NOMO-1 treated with DMSO at 0.1 percent for 48 hours (cell line): ENCODE measurements around the gene SUGCT.

Source experiments
- DNase-seq: peaks from one replicate; lab custom pipeline; 2025; ENCODE audit not compliant: unreplicated experiment; lab: John Stamatoyannopoulos, UW

SUGCT gene

DNA sequence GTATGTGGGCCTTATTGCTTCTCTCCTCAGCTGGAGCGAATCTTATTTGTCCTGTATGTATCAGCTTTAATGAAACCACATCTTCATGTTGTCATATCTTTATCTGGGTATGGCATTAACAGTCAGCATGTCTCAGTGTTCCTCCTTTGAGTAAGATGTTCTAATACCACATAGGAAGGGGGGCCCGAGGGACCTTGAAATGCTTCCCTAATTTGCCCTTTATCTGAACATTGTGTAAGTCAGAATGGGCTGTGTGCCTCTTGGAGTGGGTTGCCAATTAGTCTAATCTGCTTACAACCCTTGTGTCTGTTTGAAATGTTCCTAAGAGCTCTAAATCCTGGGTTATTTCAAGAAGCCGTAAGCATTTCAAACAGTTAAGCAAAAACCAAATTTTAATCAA is 623.8 kb downstream of the SUGCT start:
- DNase-seq, result peak; percentile 62

GRCh38 chr7:40760293-40760964 is 625.6 kb downstream of the SUGCT start:
- peak; percentile 9 for DNase-seq

DNA sequence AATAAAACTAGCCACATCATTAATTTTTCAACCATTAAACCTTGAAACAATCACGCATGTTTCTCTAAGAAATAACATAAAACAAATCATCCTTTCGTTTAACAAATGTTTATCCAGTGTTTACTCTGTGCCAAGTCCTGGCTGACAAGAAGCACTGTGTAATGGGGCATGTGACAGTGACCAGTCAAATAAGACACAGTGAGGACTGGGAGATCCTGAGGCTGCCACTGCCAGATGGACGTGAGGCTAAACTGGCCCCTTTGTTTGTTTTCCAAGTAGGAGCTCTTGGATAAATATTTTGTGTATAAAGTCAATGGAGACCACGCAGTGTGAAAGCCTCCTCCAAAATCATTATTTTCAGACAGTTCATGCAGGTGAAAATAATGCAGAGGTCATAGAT is 626.2 kb downstream of the SUGCT start:
- DNase-seq, result no peak

DNA sequence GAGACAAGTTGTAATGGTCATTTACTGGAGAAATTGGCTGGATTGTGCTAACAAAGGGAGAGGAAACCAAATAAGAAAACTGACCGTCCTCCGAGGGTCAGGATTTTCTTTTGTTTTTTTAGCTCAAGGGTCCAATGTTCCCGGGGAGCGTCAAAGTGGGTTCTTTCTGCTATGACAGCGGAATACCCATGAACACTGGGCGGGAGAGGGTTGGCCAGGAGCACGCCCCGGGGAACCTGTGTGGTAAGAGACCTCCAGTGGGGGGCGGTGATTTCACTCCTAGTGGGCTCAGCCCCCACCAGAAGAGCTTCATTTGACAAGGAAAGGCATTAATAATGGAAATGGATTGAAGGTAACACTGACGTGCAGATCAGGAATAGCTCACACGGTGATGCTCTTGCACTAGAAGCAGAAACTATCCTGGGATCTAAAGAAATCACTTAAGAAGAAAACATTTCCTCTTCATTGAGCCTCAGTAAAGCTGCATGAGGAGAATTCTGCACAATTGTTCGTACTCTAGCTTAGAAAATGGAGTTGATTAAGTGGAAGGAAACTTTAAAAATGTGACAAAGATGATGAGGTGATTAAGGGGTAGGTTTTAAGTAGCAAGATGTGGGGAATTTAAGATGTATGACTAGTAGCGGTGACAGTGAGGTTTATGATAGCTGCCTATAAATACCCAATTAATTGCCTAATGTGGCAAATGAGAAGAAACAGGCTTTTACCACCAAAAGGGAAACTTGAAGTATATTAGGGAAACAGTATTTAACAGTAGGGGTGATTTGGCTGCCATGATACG is 627.2 kb downstream of the SUGCT start:
- DNase-seq, result no peak

- peak; percentile 13 for DNase-seq
Observed at GRCh38 chr7:40763319-40764287, 628.8 kb downstream of the SUGCT start.

GRCh38 chr7:40765639-40766038 is 630.8 kb downstream of the SUGCT start:
- DNase-seq, result peak; percentile 5

DNA sequence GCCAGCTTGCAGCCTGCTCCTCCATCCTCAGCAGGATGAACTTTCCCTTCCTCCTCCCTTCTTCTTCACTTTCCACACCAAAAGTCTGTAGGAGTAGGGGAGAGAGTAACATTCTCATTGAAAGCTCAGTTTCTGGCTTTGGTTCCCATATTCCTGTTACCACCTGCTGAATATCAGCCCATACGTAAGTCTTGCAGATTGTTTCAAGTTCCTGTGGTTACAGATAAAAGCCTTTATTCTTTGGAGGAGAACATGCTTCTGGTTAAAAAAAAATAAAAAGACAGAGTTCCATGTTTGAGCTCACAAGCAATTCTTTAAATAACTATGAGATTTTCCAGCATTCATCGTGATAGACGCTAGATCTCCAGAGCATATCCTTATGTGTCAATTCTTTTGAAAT is 637.3 kb downstream of the SUGCT start:
- no peak for DNase-seq

DNA sequence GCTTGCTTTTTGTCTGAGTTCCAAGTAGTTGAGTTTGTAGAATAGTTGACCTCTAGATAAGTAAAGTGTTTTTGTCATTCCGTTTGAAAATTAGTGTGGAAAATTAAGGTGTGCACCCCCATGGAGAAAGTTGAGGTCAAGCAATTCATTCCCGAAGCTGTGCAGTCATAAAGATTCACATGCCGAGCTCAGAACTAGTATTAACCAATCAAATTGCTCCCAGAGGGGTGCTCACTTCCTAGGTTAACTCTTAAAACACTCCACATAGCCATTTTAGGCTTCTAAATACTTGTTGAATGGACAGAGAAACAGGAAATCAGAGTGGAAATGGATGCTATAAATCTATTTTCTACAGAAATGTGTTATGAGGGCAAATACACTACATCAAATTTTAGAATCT is 638.9 kb downstream of the SUGCT start:
- no peak for DNase-seq

DNA sequence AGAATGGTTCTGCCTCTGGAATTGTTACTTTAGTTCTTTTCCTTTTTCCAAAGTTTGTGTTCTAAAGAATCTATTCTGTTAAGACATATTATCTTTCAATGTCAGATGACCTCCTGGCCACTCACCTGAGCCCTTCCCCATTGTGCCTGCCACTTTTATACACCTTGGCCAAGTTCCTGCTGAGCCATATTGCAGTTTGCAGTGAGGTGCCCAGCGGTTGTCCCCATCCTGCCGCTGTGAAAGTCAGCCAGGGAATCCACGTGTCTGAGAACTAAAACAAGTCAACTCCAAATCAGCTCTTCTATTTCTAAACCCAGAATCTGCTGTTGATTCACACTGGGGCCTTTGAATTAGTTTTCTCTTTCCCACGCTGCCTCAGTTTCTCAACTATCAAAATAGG is 641.1 kb downstream of the SUGCT start:
- no peak for DNase-seq

GRCh38 chr7:40777730-40778312 is 643.0 kb downstream of the SUGCT start:
- DNase-seq, result no peak

DNA sequence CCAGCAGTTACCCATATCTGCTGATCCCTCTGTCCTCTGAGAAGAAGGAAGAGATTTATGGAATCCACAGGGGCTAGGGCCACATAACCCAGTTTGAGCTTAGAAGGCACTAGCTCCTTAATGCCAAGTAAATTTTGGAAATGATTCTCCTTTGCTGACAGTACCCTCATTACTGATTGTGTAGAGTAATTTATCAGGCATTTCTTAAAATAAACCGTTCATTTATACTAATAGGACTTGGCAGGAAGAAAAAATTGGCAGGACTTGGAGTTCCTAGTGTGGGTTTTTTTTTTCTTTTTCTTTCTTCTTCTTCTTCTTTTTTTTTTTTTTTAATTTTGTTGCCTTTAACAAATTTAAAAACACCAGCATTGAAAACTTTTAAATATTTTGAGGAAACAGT is 645.7 kb downstream of the SUGCT start:
- no peak for DNase-seq

GRCh38 chr7:40782836-40783235 is 648.0 kb downstream of the SUGCT start:
- DNase-seq, result no peak

DNA sequence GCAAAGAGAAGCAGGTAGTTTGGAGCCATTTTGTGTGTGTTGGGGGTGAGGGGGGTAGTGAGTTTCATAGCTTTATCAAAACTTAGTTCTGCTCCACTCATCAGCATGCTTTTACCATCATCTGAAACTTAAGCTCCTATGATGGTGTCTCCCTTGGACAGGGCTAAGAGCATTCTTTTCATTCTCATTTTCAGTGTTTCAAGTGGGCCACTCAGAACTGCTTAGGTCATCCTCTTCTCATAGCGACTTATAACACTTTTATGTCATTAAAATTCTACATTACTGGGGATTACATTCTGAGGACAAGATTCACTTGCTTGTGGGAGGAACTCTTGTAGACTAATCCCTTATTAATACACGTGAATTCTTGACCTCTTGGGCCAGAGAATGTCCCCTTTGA is 649.4 kb downstream of the SUGCT start:
- no peak for DNase-seq

DNA sequence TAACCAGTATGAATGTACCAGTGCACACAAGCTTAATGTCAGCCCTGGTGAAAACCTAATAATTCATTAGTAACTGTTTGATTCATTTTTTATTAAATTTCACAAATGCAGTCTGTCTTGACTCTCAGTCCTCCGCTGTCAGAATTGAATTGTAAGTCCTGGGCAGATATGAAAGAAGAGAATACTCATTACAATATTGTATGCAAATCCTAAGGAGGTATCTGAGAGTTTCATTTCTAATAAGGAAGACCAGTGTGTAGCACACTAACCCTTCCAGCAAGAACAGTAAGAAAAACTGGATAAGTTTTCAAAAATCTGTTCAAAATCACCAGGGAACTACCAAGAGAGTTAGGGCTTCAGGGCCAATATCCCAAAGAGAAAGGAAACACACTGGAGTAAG is 652.1 kb downstream of the SUGCT start:
- DNase-seq, result no peak

- no peak for DNase-seq
Observed at GRCh38 chr7:40793132-40793531, 658.3 kb downstream of the SUGCT start.

DNA sequence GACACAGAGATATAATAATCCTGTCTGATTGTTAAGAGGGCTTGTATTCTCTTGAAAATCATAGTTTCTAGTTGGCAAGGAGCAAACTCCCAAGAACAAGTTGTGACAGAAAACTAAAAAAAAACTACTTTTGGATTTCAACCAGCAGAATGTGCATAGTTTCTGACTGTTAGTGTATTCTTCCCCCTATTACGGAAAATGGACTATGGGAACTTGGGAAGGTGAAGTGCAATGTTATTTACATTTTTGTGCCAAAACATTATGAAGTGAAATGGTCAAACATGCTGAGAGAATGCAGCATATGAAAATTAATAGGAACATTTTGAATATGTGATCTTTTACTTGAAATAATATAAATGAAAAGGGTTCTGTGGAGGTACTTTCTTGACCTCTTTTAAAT is 660.8 kb downstream of the SUGCT start:
- no peak for DNase-seq

DNA sequence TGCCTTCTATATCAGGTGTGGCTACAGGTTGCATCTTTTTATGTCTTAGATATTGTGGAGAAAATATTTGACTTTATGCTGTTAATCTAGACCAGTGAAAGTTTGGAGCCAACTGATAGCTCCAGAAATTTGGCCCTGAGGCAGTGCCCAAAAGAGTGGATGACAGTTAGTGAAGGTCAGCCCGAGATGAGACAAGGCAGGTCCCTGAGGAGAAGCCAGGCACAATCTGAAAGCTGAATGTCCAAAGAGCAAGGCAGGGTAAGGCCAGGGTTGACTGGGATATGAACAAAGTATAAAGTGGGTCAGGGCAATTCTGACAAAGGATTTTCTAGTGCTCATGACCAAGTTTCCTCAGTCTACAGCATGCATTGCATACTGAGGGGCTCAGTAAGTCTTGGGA is 661.9 kb downstream of the SUGCT start:
- no peak for DNase-seq

DNA sequence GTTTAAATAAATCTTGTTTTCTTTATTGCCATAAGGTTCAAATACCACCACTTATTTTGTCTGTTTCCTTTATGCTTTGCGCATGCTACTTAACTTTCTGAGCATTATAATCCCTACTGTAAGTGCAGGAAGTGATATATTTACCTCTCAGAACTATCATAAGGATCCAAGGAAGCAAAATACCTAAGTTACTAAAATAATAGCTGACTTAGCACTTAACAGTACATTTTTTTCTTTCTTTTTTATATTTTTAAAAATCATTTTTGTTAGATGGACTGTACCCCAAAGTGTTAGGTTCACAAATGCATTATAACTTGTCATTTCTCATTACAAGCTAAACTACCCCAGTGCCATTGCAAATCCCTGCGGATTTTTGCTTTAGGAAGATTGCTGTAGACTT is 663.8 kb downstream of the SUGCT start:
- no peak for DNase-seq

- no peak for DNase-seq
Observed at GRCh38 chr7:40799493-40800403, 664.9 kb downstream of the SUGCT start.

DNA sequence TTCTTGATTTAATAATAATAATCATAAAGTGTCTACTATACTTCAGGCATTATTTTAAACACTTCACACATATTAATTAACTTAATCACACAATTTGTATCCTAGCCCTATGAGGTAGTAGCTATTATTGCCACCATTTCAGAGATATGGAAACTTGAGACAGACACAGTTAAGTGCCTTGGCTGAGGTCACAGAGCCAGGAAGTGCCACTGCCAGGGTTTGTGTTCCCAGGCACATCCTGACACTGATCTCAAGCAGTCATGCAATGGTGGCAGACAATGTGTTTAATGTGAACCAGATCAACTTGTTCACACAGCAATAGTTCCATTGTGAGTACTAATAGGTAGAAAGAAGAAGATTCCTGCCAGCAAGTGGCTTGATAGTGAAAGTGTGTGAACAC is 666.0 kb downstream of the SUGCT start:
- no peak for DNase-seq
